B cell (primary cell): ENCODE data around the gene RIOK3. TPM values are rescaled to one million over a fixed set of nuclear protein-coding genes. Genes with fewer than 3 reads are reported as not detected.

Experiments
- ATAC-seq: fragments of 200-7000 bp; cut with Tn5 transposase; one replicate; pipeline ENCODE4 v1.10.0; 2021; ENCODE audit warnings: low read depth, mild to moderate bottlenecking, moderate number of reproducible peaks, moderate library complexity
- CTCF ChIA-PET: fragments of 350-600 bp; sonication (Branson Sonifier 250); formaldehyde crosslinking; loops from one replicate; lab custom pipeline; 2021; ENCODE audit warnings: antibody characterized with exemption, inconsistent platforms; lab: Charles Lee
- POLR2A ChIA-PET: fragments of 350-600 bp; sonication (Branson Sonifier 250); formaldehyde crosslinking; loops from one replicate; lab custom pipeline; 2021; ENCODE audit warnings: antibody characterized with exemption; lab: Charles Lee
- DNase-seq: peaks from one replicate; pipeline ENCODE4 v3.0.0; 2013
- H2AFZ ChIP-seq: 2 replicates; pipeline ENCODE4 v1.6.1; 2012; ENCODE audit warnings: mild to moderate bottlenecking, low read depth, low read length; ENCODE audit not compliant: insufficient read depth, poor library complexity, severe bottlenecking
- H3K27ac ChIP-seq, 2 donors: 1 replicate in 1 of 2; 2 replicates in 1 of 2; pipeline ENCODE4 v1.5.1; 2012 to 2013; ENCODE audit warnings: low read length in 2 of 2, mild to moderate bottlenecking in 2 of 2, moderate library complexity in 1 of 2
- H3K27me3 ChIP-seq, 4 experiments: fragments of 200-600 bp in 1 of 4; sonication (generic) in 1 of 4; replicated peaks in 1 of 4; 1 replicate in 2 of 4; 2 replicates in 2 of 4; pipeline versions ENCODE4 v1.6.1 to v1.7.0; 2013 to 2016; ENCODE audit warnings: low read length in 3 of 4, mild to moderate bottlenecking in 2 of 4, mixed read lengths in 1 of 4, moderate library complexity in 1 of 4; ENCODE audit not compliant: insufficient read depth in 4 of 4, control insufficient read depth in 3 of 4; ENCODE audit errors: control extremely low read depth in 1 of 4
- H3K36me3 ChIP-seq, 2 experiments: replicated peaks in 1 of 2; 1 replicate in 1 of 2; 2 replicates in 1 of 2; pipeline versions ENCODE4 v1.6.1 to v1.7.1; 2013; ENCODE audit warnings: low read length in 1 of 2; ENCODE audit not compliant: insufficient read depth in 2 of 2, control insufficient read depth in 1 of 2; ENCODE audit errors: control extremely low read depth in 1 of 2, extremely low read depth in 1 of 2
- H3K4me1 ChIP-seq, 2 donors: fragments of 200-600 bp in 1 of 2; sonication (generic) in 1 of 2; 1 replicate in 1 of 2; 2 replicates in 1 of 2; pipeline versions ENCODE4 v1.5.1 to v1.6.1; 2013 to 2017; ENCODE audit warnings: low read length in 2 of 2; ENCODE audit not compliant: control insufficient read depth in 2 of 2, insufficient read depth in 2 of 2
- H3K4me2 ChIP-seq: replicated peaks from 2 replicates; pipeline ENCODE3; 2012; ENCODE audit warnings: mild to moderate bottlenecking, low read depth, low read length; ENCODE audit not compliant: poor library complexity, severe bottlenecking
- H3K4me3 ChIP-seq, 5 experiments: fragments of 200-600 bp in 1 of 5; sonication (generic) in 1 of 5; 1 replicate in 3 of 5; 2 replicates in 2 of 5; pipeline versions ENCODE4 v1.5.1 to v1.7.0; 2011 to 2016; ENCODE audit warnings: low read length in 4 of 5, mild to moderate bottlenecking in 4 of 5, low read depth in 2 of 5, control low read depth in 1 of 5, moderate library complexity in 1 of 5; ENCODE audit not compliant: insufficient read depth in 1 of 5; ENCODE audit errors: control extremely low read depth in 1 of 5, extremely low read depth in 1 of 5
- H3K79me2 ChIP-seq: fragments of 200-600 bp; sonication (generic); one replicate; pipeline ENCODE4 v1.6.0; 2016; ENCODE audit warnings: low read length; ENCODE audit not compliant: control insufficient read depth, insufficient read depth
- H3K9ac ChIP-seq: fragments of 200-600 bp; sonication (generic); 2 replicates; pipeline ENCODE4 v1.6.1; 2017; ENCODE audit warnings: mild to moderate bottlenecking, low read length, moderate library complexity
- H3K9me3 ChIP-seq, 3 donors: one replicate each; pipeline versions ENCODE4 v1.6.1 to v1.7.1; 2013; ENCODE audit warnings: low read length in 2 of 3; ENCODE audit not compliant: control insufficient read depth in 2 of 3, insufficient read depth in 1 of 3; ENCODE audit errors: control extremely low read depth in 1 of 3
- H4K20me1 ChIP-seq: 2 replicates; pipeline ENCODE4 v1.6.0; 2012; ENCODE audit warnings: mild to moderate bottlenecking, low read length; ENCODE audit not compliant: insufficient read depth, control insufficient read depth, poor library complexity, severe bottlenecking
- H3K27ac Mint-ChIP-seq: one replicate; pipeline ENCODE4 v1.8.0; 2021; ENCODE audit warnings: mixed read lengths
- H3K27me3 Mint-ChIP-seq: one replicate; pipeline ENCODE4 v1.8.0; 2021; ENCODE audit warnings: mixed read lengths
- H3K4me1 Mint-ChIP-seq: one replicate; pipeline ENCODE4 v1.8.0; 2021; ENCODE audit warnings: mixed read lengths
- H3K4me3 Mint-ChIP-seq: one replicate; pipeline ENCODE4 v1.8.0; 2021; ENCODE audit warnings: mixed read lengths
- H3K9me3 Mint-ChIP-seq: one replicate; pipeline ENCODE4 v1.8.0; 2022; ENCODE audit warnings: mixed read lengths; ENCODE audit not compliant: insufficient read depth
- EZH2 ChIP-seq: IDR thresholded peaks from 2 replicates; pipeline ENCODE4 v1.6.1; 2012; ENCODE audit warnings: borderline replicate concordance, low read depth, mild to moderate bottlenecking, moderate library complexity, low read length; ENCODE audit not compliant: insufficient read depth, poor library complexity, severe bottlenecking
- WGBS: methylation state at CpG from one replicate; pipeline ENCODE4 v1.1.5; 2013; ENCODE audit warnings: missing lambda C conversion rate; ENCODE audit not compliant: insufficient coverage; 5-methylcytosine and 5-hydroxymethylcytosine counted together
- intact Hi-C: fragments of 100-400 bp; cut with micrococcal nuclease; formaldehyde crosslinking; loops from one replicate; pipeline ENCODE4 v1.10.0; 2022
- polyA plus RNA-seq: library from polyadenylated mRNA; depleted of rRNA; stranded (reverse); fragments of >200 nt; gene quantifications from 2 replicates; pipeline ENCODE4 v1.2.3, GENCODE V29; 2012
- total RNA-seq, 2 donors: library from RNA; stranded (reverse); fragments of 120-200 nt in 1 of 2; gene quantifications; 1 replicate in 1 of 2; 2 replicates in 1 of 2; pipeline versions ENCODE4 v1.2.3 to v1.2.4, GENCODE V29; 2013 to 2022
- TF ChIP-seq, protein P1 (sequence below): fragments of 200-600 bp; IDR thresholded peaks from one replicate; pipeline ENCODE4 v1.8.0; 2022; ENCODE audit warnings: antibody characterized with exemption, mild to moderate bottlenecking

RIOK3 gene
- total and polyA plus RNA-seq, 2 donors (not counting 1 experiment from before 2014, with no cell fraction given), result 42.5 to 83.4 TPM

DNA sequence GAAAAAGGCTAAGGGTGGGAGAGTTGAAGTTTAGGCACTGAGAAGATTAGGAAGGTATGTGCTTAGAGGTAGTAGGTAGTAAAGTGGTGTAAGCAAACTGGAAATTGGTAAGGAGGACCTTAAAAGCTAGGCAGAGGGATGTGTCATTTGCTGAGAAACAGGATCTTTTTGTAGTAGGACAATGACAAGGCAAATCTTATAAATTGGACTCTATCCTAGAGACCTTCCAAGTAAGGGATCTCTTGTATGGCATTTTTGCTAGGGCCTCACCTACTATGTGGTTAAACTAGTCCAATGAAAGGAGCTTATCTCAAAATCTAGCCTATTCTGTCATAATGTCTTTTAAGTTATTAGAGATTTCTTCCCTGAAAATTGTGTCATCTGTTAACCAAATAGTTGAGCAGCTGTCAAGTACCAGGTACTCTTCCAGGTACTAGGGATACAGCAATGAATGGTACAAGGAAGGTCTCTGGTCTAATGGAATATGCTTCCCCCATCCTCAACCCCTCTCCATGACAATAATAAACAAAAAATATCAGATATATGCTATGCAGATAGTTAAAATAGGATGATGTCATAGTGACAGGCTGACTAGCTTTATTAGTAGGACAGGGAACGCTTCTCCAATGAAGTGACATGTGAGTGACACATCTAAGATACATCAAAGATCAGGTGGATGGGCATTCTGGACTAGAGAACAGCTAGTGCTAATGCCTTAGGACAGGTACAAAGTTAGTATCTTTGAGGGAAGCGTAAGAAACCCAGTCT is 17.7 kb downstream of the RIOK3 start:
- Mint-ChIP-seq H3K4me3 (no peak overlapping the region), H3K9me3 (no peaks in the 10 kb centered on the region), H3K27ac (peak overlapping the region; percentile 21), H3K27me3 (no peaks in the 10 kb centered on the region), H3K4me1 (peaks cover 4% of the 10 kb centered on the region)
- CTCF ChIA-PET, result interaction anchor here (0.6 to 1.3 kb wide), 5 partner anchors 9 to 92 kb away, joined by 3 to 4 read pairs (median 3); no protein-coding TSS in a partner anchor
- WGBS, result 100% methylated on average over 2 of the region's 2 CpGs
- Histone ChIP-seq H3K27ac (peak overlapping the region in 1 of 2 donors; percentile 52), H3K9ac (no peak overlapping the region), H3K4me2 (no peak overlapping the region), H3K4me3 (no peak overlapping the region), H4K20me1 (no peaks in the 10 kb centered on the region), H3K9me3 (no peaks in the 10 kb centered on the region), H3K79me2 (peaks cover 46% of the 10 kb centered on the region), H3K36me3 (peaks cover 19 to 82% of the 10 kb centered on the region in 2 experiments), H2AFZ (no peak overlapping the region), H3K27me3 (no peaks in the 10 kb centered on the region), H3K4me1 (no peaks in the 10 kb centered on the region)
- DNase-seq (no peak), ATAC-seq (no peak)
- TF ChIP-seq, protein P1, sequence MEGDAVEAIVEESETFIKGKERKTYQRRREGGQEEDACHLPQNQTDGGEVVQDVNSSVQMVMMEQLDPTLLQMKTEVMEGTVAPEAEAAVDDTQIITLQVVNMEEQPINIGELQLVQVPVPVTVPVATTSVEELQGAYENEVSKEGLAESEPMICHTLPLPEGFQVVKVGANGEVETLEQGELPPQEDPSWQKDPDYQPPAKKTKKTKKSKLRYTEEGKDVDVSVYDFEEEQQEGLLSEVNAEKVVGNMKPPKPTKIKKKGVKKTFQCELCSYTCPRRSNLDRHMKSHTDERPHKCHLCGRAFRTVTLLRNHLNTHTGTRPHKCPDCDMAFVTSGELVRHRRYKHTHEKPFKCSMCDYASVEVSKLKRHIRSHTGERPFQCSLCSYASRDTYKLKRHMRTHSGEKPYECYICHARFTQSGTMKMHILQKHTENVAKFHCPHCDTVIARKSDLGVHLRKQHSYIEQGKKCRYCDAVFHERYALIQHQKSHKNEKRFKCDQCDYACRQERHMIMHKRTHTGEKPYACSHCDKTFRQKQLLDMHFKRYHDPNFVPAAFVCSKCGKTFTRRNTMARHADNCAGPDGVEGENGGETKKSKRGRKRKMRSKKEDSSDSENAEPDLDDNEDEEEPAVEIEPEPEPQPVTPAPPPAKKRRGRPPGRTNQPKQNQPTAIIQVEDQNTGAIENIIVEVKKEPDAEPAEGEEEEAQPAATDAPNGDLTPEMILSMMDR, result no peak
- no peak for TF ChIP-seq EZH2
- POLR2A ChIA-PET, result interaction anchor here (0.6 kb wide), 1 partner anchor 17 kb away, joined by 4 read pairs; no protein-coding TSS in a partner anchor
- intact Hi-C loops, result no loop called here

DNA sequence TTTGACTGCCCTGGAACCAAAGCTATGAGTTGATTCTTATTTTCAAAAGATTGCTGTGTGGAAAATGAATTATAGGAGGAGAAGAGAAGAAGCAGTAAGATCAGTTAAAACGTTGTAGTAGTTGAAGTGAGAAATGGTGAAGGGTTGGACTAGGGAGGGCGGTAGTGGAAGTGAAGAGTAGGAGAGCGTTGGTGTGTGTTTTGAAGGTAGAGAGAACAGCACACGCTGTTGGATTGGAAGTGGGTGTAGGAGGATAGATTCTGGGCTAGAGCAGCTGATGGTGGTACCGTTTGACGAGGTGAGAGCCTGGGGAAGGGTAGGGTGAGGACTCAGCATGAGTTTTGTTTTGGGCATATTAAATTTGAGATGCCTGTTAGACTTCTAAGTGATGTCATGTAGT is 18.4 kb downstream of the RIOK3 start:
- H3K4me3 ChIP-seq, result no peak overlapping the region
- no peaks in the 10 kb centered on the region for H3K27me3 ChIP-seq
- no peaks in the 10 kb centered on the region for H3K9me3 Mint-ChIP-seq
- H3K9ac ChIP-seq, result no peak overlapping the region
- no peak overlapping the region for H2AFZ ChIP-seq
- peaks cover 6% of the 10 kb centered on the region for H3K4me1 Mint-ChIP-seq
- 98% methylated on average over 6 of the region's 6 CpGs for WGBS
- no peak for DNase-seq
- POLR2A ChIA-PET, result no interaction called here
- CTCF ChIA-PET, result interaction anchor here (0.6 to 0.7 kb wide), 2 partner anchors 28 to 93 kb away, joined by 3 read pairs; no protein-coding TSS in a partner anchor
- TF ChIP-seq EZH2, result no peak
- TF ChIP-seq, protein P1, result no peak
- H3K27ac ChIP-seq, result peak overlapping the region in 1 of 2 donors; percentile 52
- H3K9me3 ChIP-seq, result no peaks in the 10 kb centered on the region
- H3K27me3 Mint-ChIP-seq, result no peaks in the 10 kb centered on the region
- H3K4me2 ChIP-seq, result no peak overlapping the region
- H3K27ac Mint-ChIP-seq, result no peak overlapping the region
- peaks cover 41% of the 10 kb centered on the region for H3K79me2 ChIP-seq
- H4K20me1 ChIP-seq, result no peaks in the 10 kb centered on the region
- H3K4me3 Mint-ChIP-seq, result no peak overlapping the region
- peaks cover 21 to 82% of the 10 kb centered on the region in 2 experiments for H3K36me3 ChIP-seq
- intact Hi-C loops, result no loop called here
- no peak for ATAC-seq
- no peaks in the 10 kb centered on the region for H3K4me1 ChIP-seq
